ENCODE measurements around the gene WNT1.

DNA sequence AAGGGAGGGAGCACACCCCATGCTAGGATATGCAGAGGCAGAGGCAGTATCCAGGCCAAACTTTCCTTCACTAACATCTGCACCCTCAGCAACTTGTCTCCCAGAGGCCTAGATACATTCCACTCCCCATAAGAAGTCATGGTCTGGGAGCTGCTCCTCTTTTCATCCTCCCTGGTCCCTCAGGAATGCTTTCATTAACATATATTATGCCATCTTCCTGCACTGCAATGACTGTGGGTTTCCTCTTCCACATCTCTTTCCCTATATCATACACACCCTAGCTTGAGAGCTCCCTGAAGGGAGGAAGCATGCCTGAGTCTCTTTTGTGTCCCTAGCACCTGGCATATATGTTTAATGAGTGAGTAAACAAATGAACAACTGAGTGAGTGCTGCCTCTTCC is 12.4 kb downstream of the WNT1 start:
- TF ChIP-seq SIN3A (IDR thresholded peaks at IDR 0.05; ENCODE audit: borderline replicate concordance, insufficient read depth, low read length) (no peak), FOXP2 (optimal IDR thresholded peaks at IDR 0.05; ENCODE audit: borderline replicate concordance, extremely low read depth, extremely low read length, insufficient read depth) (no peak), TAF1 (IDR thresholded peaks at IDR 0.05; ENCODE audit: borderline replicate concordance, insufficient read depth, low read length) (no peak), POLR2AphosphoS5 (IDR thresholded peaks at IDR 0.05; ENCODE audit: low read depth, low read length) (no peak)
- TF ChIP-seq, protein P1, sequence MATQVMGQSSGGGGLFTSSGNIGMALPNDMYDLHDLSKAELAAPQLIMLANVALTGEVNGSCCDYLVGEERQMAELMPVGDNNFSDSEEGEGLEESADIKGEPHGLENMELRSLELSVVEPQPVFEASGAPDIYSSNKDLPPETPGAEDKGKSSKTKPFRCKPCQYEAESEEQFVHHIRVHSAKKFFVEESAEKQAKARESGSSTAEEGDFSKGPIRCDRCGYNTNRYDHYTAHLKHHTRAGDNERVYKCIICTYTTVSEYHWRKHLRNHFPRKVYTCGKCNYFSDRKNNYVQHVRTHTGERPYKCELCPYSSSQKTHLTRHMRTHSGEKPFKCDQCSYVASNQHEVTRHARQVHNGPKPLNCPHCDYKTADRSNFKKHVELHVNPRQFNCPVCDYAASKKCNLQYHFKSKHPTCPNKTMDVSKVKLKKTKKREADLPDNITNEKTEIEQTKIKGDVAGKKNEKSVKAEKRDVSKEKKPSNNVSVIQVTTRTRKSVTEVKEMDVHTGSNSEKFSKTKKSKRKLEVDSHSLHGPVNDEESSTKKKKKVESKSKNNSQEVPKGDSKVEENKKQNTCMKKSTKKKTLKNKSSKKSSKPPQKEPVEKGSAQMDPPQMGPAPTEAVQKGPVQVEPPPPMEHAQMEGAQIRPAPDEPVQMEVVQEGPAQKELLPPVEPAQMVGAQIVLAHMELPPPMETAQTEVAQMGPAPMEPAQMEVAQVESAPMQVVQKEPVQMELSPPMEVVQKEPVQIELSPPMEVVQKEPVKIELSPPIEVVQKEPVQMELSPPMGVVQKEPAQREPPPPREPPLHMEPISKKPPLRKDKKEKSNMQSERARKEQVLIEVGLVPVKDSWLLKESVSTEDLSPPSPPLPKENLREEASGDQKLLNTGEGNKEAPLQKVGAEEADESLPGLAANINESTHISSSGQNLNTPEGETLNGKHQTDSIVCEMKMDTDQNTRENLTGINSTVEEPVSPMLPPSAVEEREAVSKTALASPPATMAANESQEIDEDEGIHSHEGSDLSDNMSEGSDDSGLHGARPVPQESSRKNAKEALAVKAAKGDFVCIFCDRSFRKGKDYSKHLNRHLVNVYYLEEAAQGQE (IDR thresholded peaks at IDR 0.05; ENCODE audit: insufficient read depth in 1 of 2, low read depth in 2 of 2, low read length in 2 of 2): no peak
